Ishikawa (cell line): ENCODE data around the gene ASAP2.

Source experiments
- CEBPB ChIP-seq: IDR thresholded peaks from 2 replicates; pipeline ENCODE4 v1.6.1; 2012
- CREB1 ChIP-seq: IDR thresholded peaks from 2 replicates; pipeline ENCODE4 v1.6.1; 2012; ENCODE audit warnings: low read depth
- EGR1 ChIP-seq: IDR thresholded peaks from 2 replicates; pipeline ENCODE4 v1.6.1; 2012
- EP300 ChIP-seq: IDR thresholded peaks from 2 replicates; pipeline ENCODE4 v1.6.1; 2012; ENCODE audit warnings: borderline replicate concordance
- FOXM1 ChIP-seq: IDR thresholded peaks from 2 replicates; pipeline ENCODE4 v1.6.1; 2012; ENCODE audit warnings: low read depth, borderline replicate concordance
- NFIC ChIP-seq: IDR thresholded peaks from 2 replicates; pipeline ENCODE4 v1.6.1; 2012
- RAD21 ChIP-seq: IDR thresholded peaks from 2 replicates; pipeline ENCODE4 v1.6.1; 2012; ENCODE audit warnings: low read depth
- TAF1 ChIP-seq: IDR thresholded peaks from 2 replicates; pipeline ENCODE4 v1.6.1; 2012; ENCODE audit warnings: low read depth, mild to moderate bottlenecking
- TCF12 ChIP-seq: IDR thresholded peaks from 2 replicates; pipeline ENCODE4 v1.6.1; 2012; ENCODE audit warnings: low read depth
- TEAD4 ChIP-seq: IDR thresholded peaks from 2 replicates; pipeline ENCODE4 v1.6.1; 2012
- YY1 ChIP-seq: IDR thresholded peaks from 2 replicates; pipeline ENCODE4 v1.6.1; 2012; ENCODE audit warnings: low read depth
- ZBTB7A ChIP-seq: IDR thresholded peaks from 2 replicates; pipeline ENCODE4 v1.6.1; 2012; ENCODE audit warnings: low read depth
- TF ChIP-seq, protein P1 (sequence below): IDR thresholded peaks from 2 replicates; pipeline ENCODE4 v1.6.1; 2012
- TF ChIP-seq, protein P2 (sequence below): IDR thresholded peaks from 2 replicates; pipeline ENCODE4 v1.6.1; 2012
- TF ChIP-seq, protein P3 (sequence below): IDR thresholded peaks from 2 replicates; pipeline ENCODE4 v1.6.1; 2012; ENCODE audit warnings: low read depth, mild to moderate bottlenecking

Gene ASAP2

GRCh38 chr2:9330612-9331270 lies 124.1 kb downstream of the ASAP2 start:
- no peak for TF ChIP-seq EP300
- TF ChIP-seq, protein P1, sequence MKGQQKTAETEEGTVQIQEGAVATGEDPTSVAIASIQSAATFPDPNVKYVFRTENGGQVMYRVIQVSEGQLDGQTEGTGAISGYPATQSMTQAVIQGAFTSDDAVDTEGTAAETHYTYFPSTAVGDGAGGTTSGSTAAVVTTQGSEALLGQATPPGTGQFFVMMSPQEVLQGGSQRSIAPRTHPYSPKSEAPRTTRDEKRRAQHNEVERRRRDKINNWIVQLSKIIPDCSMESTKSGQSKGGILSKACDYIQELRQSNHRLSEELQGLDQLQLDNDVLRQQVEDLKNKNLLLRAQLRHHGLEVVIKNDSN, result no peak
- no peak for TF ChIP-seq ZBTB7A
- TF ChIP-seq, protein P2, sequence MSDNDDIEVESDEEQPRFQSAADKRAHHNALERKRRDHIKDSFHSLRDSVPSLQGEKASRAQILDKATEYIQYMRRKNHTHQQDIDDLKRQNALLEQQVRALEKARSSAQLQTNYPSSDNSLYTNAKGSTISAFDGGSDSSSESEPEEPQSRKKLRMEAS, result no peak
- no peak for TF ChIP-seq CREB1
- TF ChIP-seq EGR1, result no peak
- TF ChIP-seq CEBPB, result no peak

- TF ChIP-seq, protein P2, result no peak
- TF ChIP-seq ZBTB7A (no peak), EP300 (no peak), CREB1 (no peak), RAD21 (no peak), YY1 (no peak), TCF12 (no peak), NFIC (no peak), FOXM1 (no peak), TEAD4 (no peak), CEBPB (no peak), TAF1 (no peak), EGR1 (no peak)
- TF ChIP-seq, protein P1, result no peak
- TF ChIP-seq, protein P3, sequence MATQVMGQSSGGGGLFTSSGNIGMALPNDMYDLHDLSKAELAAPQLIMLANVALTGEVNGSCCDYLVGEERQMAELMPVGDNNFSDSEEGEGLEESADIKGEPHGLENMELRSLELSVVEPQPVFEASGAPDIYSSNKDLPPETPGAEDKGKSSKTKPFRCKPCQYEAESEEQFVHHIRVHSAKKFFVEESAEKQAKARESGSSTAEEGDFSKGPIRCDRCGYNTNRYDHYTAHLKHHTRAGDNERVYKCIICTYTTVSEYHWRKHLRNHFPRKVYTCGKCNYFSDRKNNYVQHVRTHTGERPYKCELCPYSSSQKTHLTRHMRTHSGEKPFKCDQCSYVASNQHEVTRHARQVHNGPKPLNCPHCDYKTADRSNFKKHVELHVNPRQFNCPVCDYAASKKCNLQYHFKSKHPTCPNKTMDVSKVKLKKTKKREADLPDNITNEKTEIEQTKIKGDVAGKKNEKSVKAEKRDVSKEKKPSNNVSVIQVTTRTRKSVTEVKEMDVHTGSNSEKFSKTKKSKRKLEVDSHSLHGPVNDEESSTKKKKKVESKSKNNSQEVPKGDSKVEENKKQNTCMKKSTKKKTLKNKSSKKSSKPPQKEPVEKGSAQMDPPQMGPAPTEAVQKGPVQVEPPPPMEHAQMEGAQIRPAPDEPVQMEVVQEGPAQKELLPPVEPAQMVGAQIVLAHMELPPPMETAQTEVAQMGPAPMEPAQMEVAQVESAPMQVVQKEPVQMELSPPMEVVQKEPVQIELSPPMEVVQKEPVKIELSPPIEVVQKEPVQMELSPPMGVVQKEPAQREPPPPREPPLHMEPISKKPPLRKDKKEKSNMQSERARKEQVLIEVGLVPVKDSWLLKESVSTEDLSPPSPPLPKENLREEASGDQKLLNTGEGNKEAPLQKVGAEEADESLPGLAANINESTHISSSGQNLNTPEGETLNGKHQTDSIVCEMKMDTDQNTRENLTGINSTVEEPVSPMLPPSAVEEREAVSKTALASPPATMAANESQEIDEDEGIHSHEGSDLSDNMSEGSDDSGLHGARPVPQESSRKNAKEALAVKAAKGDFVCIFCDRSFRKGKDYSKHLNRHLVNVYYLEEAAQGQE, result no peak
These were observed 125.1 kb downstream of the ASAP2 start for GRCh38 chr2:9331704-9332103.

DNA sequence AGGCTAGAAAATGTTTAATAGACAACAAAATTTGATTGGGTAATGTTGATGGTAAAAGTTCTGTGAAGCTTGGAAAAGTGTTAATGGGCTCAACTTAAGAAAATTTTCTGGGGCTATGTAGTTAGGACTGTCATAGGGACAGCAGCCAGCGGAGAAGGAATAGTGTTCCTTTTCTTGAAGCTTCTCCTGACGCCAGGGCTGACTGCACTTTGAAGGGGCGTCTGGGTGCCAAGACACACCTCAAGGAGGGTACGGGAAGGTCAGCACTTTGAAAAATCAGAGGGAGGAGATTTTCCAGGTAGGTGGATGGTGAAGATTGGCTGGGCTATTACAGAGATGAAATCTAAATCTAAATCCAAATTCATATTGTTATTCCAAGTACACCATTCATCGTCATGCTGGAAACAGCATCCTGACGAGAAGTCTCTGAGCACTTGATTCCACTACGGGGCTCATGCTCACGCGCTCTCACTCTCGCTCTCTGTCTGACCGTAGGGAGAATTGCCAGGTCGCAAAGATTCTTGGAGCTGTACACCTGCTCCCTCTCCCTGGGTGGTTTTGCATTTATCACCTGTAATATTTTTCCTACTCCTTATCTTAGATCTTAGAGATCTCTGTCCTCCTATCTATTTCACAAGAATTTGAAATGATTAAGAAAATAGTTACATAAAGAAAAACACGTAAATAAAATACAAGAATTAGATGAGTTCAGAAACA lies 125.7 kb downstream of the ASAP2 start:
- TF ChIP-seq, protein P3, result no peak
- TF ChIP-seq FOXM1, result no peak
- TF ChIP-seq RAD21, result no peak
- no peak for TF ChIP-seq TAF1
- TF ChIP-seq NFIC, result no peak
- TF ChIP-seq YY1, result no peak
- TF ChIP-seq, protein P2, result no peak
- no peak for TF ChIP-seq CEBPB
- TF ChIP-seq ZBTB7A, result no peak
- no peak for TF ChIP-seq TEAD4
- no peak for TF ChIP-seq CREB1
- TF ChIP-seq, protein P1, result no peak
- no peak for TF ChIP-seq EP300
- TF ChIP-seq TCF12, result no peak

DNA sequence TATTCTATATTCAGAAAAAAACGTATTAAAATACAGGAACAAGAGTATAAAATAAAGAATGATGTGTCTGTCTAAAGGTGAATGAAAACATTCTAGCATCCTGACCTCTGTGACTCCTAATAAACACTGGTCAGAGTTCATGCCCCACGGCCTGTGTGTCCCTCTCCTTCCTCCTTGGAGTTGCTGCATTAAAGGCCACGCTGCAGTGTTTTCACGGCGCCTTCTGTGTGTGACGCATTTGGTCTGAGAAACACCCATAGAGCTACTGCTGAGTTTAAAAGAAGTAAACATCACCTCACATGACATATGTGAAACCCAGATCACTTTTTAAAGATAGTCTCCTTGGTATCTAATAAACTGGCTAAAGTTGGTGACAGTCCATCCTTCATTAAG lies 126.2 kb downstream of the ASAP2 start:
- TF ChIP-seq, protein P3, result no peak
- TF ChIP-seq CREB1 (no peak), YY1 (no peak), TAF1 (no peak), ZBTB7A (no peak), RAD21 (no peak), EGR1 (no peak), TCF12 (no peak), EP300 (no peak), NFIC (no peak), TEAD4 (no peak), CEBPB (no peak), FOXM1 (no peak)
- TF ChIP-seq, protein P1, result no peak
- TF ChIP-seq, protein P2, result no peak
